K562 (cell line): ENCODE data around the gene TMEM107. TPM values are rescaled to one million over a fixed set of nuclear protein-coding genes. Genes with fewer than 3 reads are reported as not detected.

Experiments
- ATF7 ChIP-seq: fragments of 450-650 bp; IDR thresholded peaks from 2 replicates; pipeline ENCODE4 v1.7.1; 2014; ENCODE audit warnings: mild to moderate bottlenecking, moderate library complexity
- CEBPG ChIP-seq, 3 experiments: fragments of 200-800 bp in 1 of 3; sonication (Bioruptor generic) in 1 of 3; sonication (generic) in 1 of 3; formaldehyde crosslinking in 1 of 3; IDR thresholded peaks in 2 of 3; conservative IDR thresholded peaks in 1 of 3; 2 replicates each; pipeline versions ENCODE4 v1.6.1 to v1.8.0; 2016 to 2022; ENCODE audit warnings: missing compliant biosample characterization in 2 of 3, missing genetic modification characterization in 2 of 3, mild to moderate bottlenecking in 1 of 3, missing genetic modification reagents in 1 of 3
- CEBPZ ChIP-seq: fragments of 150-350 bp; IDR thresholded peaks from 2 replicates; pipeline ENCODE4 v1.6.1; 2014; ENCODE audit warnings: low read depth, mild to moderate bottlenecking, low read length, borderline replicate concordance
- DIDO1 ChIP-seq: fragments of 450-650 bp; IDR thresholded peaks from 2 replicates; pipeline ENCODE4 v1.6.1; 2016; ENCODE audit warnings: low read depth, missing biosample characterization, missing genetic modification characterization
- DMBX1 ChIP-seq: fragments of 250-450 bp; sonication (Bioruptor Pico); IDR thresholded peaks from 2 replicates; pipeline ENCODE4 v1.8.0; 2022; ENCODE audit warnings: inconsistent platforms, mild to moderate bottlenecking, moderate library complexity, borderline replicate concordance
- ETS2 ChIP-seq: IDR thresholded peaks from 2 replicates; pipeline ENCODE4 v1.6.1; 2016; ENCODE audit warnings: borderline replicate concordance, missing genetic modification characterization, mild to moderate bottlenecking, moderate library complexity, missing compliant biosample characterization; ENCODE audit not compliant: poor library complexity, severe bottlenecking
- MAX ChIP-seq: sonication (generic); formaldehyde crosslinking; IDR thresholded peaks from 2 replicates; pipeline ENCODE4 v1.9.0; 2022; ENCODE audit warnings: mild to moderate bottlenecking, missing genetic modification reagents
- MAZ ChIP-seq, 2 experiments: fragments of 450-650 bp in 1 of 2; sonication (generic) in 1 of 2; formaldehyde crosslinking; IDR thresholded peaks in 1 of 2; conservative IDR thresholded peaks in 1 of 2; 2 replicates each; pipeline versions ENCODE4 v1.4.0 to v1.5.0; 2020; ENCODE audit warnings: mild to moderate bottlenecking in 1 of 2, missing genetic modification reagents in 1 of 2
- NFXL1 ChIP-seq: fragments of 450-650 bp; formaldehyde crosslinking; IDR thresholded peaks from 2 replicates; pipeline ENCODE4 v1.4.0; 2021; ENCODE audit warnings: mild to moderate bottlenecking
- PTTG1 ChIP-seq: fragments of 450-650 bp; IDR thresholded peaks from 2 replicates; pipeline ENCODE4 v1.6.1; 2016; ENCODE audit warnings: low read depth, mild to moderate bottlenecking, missing genetic modification characterization, missing compliant biosample characterization
- RBBP5 ChIP-seq: fragments of 200-600 bp; sonication (generic); IDR thresholded peaks from 2 replicates; pipeline ENCODE4 v1.6.1; 2012; ENCODE audit warnings: borderline replicate concordance, mild to moderate bottlenecking, low read length, control low read depth, inconsistent platforms; ENCODE audit not compliant: insufficient read depth, poor library complexity, severe bottlenecking
- STAT5A ChIP-seq: IDR thresholded peaks from 2 replicates; pipeline ENCODE4 v1.6.1; 2012; ENCODE audit warnings: low read length, inconsistent platforms, borderline replicate concordance
- TCF3 ChIP-seq: sonication (generic); formaldehyde crosslinking; IDR thresholded peaks from 2 replicates; pipeline ENCODE4 v1.4.0; 2020; ENCODE audit warnings: mild to moderate bottlenecking, missing genetic modification reagents
- UBTF ChIP-seq, 2 experiments: IDR thresholded peaks; 2 replicates each; pipeline ENCODE4 v1.6.1; 2012; ENCODE audit warnings: improper control_type of control experiment in 2 of 2, low read depth in 2 of 2, low read length in 2 of 2, borderline replicate concordance in 1 of 2
- ZBTB2 ChIP-seq: fragments of 450-650 bp; IDR thresholded peaks from 2 replicates; pipeline ENCODE4 v1.6.1; 2016; ENCODE audit warnings: antibody characterized with exemption
- ZNF175 ChIP-seq: fragments of 200-800 bp; sonication (Bioruptor generic); IDR thresholded peaks from 2 replicates; pipeline ENCODE4 v1.6.1; 2016; ENCODE audit warnings: low read depth, mild to moderate bottlenecking, missing genetic modification characterization, missing compliant biosample characterization
- ZNF23 ChIP-seq: fragments of 250-450 bp; sonication (Bioruptor Pico); IDR thresholded peaks from 2 replicates; pipeline ENCODE4 v1.4.0; 2020; ENCODE audit warnings: mild to moderate bottlenecking
- ZNF644 ChIP-seq: fragments of 200-800 bp; sonication (Bioruptor generic); IDR thresholded peaks from 2 replicates; pipeline ENCODE4 v1.6.1; 2016; ENCODE audit warnings: low read depth, missing genetic modification characterization, missing compliant biosample characterization
- polyA plus RNA-seq, 8 experiments: library from polyadenylated mRNA; depleted of rRNA in 4 of 8; stranded (reverse) in 5 of 8; unstranded in 3 of 8; fragments of >200 nt; fragmentation: Nextera tagmentation in 2 of 8; fragmentation: Illumina TruSeq in 1 of 8; extraction: Ambion mirVana in 2 of 8; extraction: Trizol in 1 of 8; gene quantifications; 2 replicates each; pipeline versions ENCODE4 v1.2.1 to v1.2.3, GENCODE V29; 2011 to 2014; ENCODE audit warnings: inconsistent platforms in 1 of 8, missing spikeins in 1 of 8
- total RNA-seq, 7 experiments: library from RNA; depleted of rRNA in 6 of 7; stranded (reverse); fragments of >200 nt in 6 of 7; fragmentation: Illumina TruSeq in 2 of 7; extraction: Trizol in 2 of 7; gene quantifications; 2 replicates each; pipeline versions ENCODE4 v1.2.1 to v1.2.3, GENCODE V29; 2011 to 2021; ENCODE audit warnings: low replicate concordance in 1 of 7

Gene TMEM107
- total and polyA plus RNA-seq, 9 of the 15 experiments (the other 6 are each of a cell fraction or from before 2014, with no cell fraction given), result 7.1 to 26.2 (median 16.9) TPM

GRCh38 chr17:8163978-8164814 lies 12.0 kb downstream of the TMEM107 start (continued):
- TF ChIP-seq DMBX1 (CRISPR knock-in tag) (no peak), ZNF644 (tag) (no peak), TCF3 (CRISPR knock-in tag) (peak; percentile 44; the same call in 1 of the 2 replicates), MAZ (CRISPR knock-in tag; conservative IDR thresholded peaks at IDR 0.05 in 1 of 2, IDR thresholded peaks at IDR 0.05 in 1 of 2) (peak; percentile 84 to 90), RBBP5 (peak; percentile 58), UBTF (IDR thresholded peaks at IDR 0.05; ENCODE audit: borderline replicate concordance in 1 of 2, low read depth in 2 of 2, low read length in 2 of 2) (no peak), ATF7 (0 out of 2 replicates have a peak, but pooled peaks have one; percentile 23), STAT5A (no peak), DIDO1 (tag) (no peak), MAX (CRISPR knock-in tag) (no peak), CEBPG (CRISPR knock-in tag; IDR thresholded peaks at IDR 0.05) (no peak), CEBPG (tag; conservative IDR thresholded peaks at IDR 0.05 in 1 of 2, IDR thresholded peaks at IDR 0.05 in 1 of 2) (no peak), ZBTB2 (peak; percentile 80), ETS2 (tag) (no peak), NFXL1 (CRISPR knock-in tag) (no peak), ZNF23 (CRISPR knock-in tag) (no peak), ZNF175 (CRISPR knock-in tag) (no peak), CEBPZ (no peak), PTTG1 (tag) (no peak)
